NCI-H345 treated with DMSO at 0.1 percent for 48 hours (cell line): Measurements from ENCODE around the gene PUS1.
"Not testable (repeated sequence)": the region's sequence is repeated elsewhere in the genome, so short reads cannot be mapped to it uniquely, and the experiment has no call there.

ENCODE experiments used
- DNase-seq: peaks from one replicate; lab custom pipeline; 2025; ENCODE audit not compliant: unreplicated experiment; lab: John Stamatoyannopoulos, UW

PUS1 gene

DNA sequence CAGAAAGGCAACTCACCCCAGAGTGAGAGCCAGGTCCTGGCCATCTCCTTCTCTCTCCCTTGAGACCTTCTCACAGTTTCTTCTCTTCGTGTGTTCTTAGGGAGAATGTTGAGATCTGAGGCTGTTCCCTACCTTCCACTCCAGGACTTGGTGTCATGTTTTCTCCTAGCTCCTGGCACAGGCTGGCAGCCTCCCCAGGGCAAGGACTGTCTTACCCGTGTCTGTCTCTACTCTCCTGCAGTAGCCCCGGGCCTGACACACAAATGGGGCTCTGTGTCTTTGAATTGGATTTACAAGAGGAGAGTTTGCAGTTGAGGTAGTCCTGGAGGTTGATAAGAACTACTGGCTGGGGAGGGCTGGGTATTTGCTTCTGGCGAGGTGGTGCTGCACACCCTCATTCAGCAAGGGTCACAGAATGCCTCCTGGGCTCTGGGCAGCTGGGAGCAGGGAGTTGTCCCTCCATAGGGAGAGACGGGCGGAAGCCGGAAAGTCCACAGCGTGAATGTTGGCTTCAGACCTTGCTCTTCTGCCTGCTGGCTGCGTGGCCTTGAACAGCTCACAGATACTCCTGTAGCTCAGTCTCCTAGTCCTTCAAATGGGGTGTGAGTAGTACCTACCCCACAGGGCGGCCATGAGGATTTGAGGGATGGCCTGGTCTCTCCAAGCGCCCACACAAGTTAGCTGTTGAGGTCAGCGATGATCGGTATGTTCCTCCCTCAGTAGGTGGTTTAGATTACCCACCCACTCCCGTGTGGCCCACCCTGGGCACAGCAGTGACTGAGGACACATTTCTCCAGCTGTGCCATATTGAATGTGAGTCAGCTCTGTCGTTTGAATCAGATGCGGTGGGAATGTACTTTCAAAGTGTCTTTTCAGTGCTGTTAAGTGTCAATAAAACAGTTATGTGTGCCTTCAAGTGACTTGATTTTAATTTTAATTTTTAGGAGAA is 30.8 kb downstream of the PUS1 start:
- DNase-seq = no peak

- not testable (repeated sequence) for DNase-seq
Measured at GRCh38 chr12:131960590-131961325, 31.7 kb downstream of the PUS1 start.

GRCh38 chr12:131961328-131961727 is 32.3 kb downstream of the PUS1 start:
- DNase-seq = not testable (repeated sequence)

DNA sequence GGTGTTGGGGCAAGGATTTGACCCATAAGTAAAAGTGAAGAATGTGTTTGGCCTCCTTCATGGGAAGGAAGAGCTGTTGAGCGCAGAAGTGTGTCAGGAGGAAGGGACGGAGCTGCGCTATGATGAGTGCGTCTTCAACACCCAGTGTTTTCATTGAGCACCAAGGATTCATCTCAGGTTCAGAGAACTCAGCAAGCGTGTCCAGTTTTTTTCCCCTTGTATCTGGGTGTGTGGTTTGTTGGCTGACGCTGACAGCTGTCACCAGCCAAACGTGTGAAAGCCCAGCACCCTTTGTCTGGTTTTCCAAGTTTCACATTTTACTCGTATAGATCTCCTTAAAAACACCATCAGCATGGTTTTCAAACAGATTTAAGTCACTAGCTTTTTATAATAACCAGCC is 33.0 kb downstream of the PUS1 start:
- DNase-seq = no peak

DNA sequence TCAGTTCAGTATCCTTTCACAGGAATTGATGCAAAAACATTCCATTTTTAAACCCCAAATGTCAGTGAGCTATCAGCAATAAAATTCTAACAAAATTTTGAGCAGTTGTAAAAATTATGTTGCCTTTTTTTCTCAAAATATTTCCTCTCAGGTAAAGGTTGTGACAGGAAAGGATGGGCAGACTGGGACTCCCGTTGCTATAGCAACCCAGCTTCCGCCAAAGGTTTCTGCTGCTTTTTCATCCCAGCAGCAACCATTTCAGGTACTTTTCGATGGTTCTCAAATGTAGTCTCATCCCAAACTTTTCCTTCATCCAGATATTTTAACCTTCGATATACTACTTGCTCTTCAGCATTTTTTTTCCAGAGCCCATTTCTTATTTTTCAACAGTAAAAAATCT is 34.3 kb downstream of the PUS1 start:
- no peak for DNase-seq

DNA sequence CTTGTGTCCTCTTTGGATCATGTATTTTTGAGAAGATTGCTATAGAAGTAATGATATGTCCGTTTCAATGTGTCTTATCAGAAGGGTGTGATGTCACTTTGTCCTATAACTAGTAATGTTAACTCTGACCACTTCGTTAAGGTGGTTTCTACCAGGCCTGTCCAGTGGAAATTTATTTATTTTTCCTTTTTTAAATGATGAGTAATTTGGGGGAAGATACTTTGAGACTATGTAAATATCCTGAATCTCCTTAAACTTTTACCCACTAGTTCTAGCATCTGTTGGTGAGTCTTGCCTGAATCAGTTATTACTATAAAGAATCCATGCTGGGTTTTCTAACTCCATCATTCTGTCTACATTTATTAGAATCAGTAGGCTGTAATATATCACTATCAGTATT is 36.0 kb downstream of the PUS1 start:
- no peak for DNase-seq

GRCh38 chr12:131971226-131971625 is 42.1 kb downstream of the PUS1 start:
- DNase-seq = no peak

- DNase-seq = no peak
Measured at GRCh38 chr12:131975228-131975627, 46.2 kb downstream of the PUS1 start.

DNA sequence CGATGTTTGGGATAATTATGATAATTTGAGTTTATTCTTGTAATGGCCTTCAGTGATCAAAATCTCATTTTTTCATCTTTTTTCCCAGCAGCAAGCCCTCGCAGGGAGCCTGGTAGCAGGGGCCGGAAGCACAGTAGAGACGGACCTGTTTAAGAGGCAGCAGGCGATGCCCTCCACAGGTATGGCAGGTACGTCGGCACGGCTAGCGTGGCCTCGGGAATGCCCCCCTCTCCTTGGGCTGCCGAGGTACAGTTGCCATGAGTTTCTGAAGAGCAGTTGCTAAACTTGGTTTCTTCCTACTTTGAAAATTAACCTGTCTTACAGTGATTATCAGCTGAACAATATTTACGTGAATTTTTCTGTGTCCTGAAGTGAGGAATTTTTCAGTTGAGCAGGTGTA is 50.5 kb downstream of the PUS1 start:
- no peak for DNase-seq

DNA sequence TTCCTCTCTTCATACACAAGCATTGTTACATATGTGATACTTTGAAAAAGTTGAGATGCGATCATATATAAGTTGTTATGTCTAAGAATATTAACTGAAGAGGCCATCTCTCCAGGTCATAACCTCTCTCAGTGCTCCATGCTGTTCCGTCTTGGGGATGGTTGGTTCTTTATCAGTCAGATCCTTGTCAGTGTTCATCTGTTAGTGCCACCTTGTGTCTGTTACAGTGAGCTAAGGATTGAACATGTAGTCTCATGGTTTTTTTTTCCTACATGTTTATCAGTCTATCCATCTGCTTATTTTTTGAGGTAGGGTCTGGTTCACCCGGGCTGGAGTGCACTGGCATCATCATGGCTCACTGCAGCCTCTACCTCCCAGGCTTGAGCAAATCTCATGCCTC is 51.2 kb downstream of the PUS1 start:
- no peak for DNase-seq

DNA sequence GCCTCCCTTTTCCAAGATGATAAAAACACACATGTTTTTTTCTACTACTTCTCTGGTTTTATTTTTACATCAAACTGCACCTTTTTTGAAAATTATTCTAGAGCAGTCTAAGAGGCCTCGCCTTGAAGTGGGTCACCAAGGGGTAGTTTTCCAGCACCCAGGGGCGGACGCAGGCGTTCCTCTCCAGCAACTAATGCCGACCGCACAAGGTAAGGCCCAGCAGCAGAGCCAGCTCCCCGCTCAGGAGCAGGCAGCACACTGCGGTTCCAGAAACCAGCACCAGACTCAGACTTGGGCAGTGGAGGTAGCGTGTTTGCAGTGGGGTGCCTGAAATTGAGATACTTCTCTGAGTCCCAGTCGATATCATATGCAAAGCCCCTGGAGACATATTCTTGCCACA is 52.3 kb downstream of the PUS1 start:
- DNase-seq = no peak

- no peak for DNase-seq
Measured at GRCh38 chr12:131982041-131982440, 53.0 kb downstream of the PUS1 start.

GRCh38 chr12:131983026-131983425 is 54.0 kb downstream of the PUS1 start:
- no peak for DNase-seq

DNA sequence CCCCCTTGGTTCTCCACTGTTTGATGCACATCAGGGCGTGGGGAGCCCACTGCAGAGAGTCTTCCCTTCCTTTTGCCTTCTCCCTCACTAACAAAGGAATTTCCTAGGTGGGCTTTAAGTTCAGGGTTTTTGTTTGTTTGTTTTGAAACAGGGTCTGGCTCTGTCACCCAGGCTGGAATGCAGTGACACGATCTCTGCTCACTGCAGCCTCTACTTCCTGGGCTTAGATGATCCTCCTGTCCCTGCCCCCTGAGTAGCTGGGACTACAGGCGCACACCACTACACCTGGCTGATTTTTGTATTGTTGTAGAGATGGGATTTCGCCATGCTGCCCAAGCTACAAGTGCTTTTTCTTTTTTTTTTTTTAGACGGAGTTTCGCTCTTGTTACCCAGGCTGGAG is 54.5 kb downstream of the PUS1 start:
- DNase-seq = no peak

DNA sequence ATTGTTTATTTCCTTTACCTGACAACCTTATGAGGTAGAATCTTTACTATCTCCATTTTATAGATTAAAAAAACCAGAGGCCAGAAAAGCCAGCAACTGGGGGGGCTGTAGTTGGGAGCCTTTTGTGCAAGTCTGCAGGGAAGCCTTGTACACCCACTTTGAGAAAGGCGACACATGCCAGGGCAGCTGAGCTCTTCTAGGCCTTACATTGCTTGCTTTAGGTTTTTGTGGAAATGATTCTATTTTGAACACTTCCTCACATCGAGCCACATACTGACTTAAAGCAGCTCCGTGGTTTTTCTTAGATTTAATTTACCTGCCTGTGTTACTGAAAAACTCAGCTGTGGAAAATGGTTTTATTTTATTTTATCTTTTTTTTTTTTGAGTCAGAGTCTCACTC is 55.3 kb downstream of the PUS1 start:
- DNase-seq = no peak

- not testable (repeated sequence) for DNase-seq
Measured at GRCh38 chr12:131985510-131985875, 56.4 kb downstream of the PUS1 start.

DNA sequence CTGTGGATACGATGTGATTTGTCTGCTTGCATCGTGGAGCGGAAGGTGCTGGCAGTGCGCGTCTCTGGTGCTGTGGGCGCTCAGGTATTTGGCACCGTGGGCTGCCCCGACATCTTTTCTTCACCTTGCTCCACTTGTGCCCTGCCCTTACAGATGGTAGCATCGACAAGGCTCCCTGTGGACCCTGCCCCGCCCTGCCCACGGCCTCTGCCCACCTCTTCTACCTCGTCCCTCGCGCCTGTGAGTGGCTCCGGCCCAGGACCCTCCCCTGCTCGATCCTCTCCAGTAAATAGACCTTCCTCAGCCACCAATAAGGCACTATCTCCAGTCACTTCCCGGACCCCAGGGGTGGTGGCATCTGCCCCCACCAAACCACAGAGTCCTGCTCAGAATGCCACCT is 57.3 kb downstream of the PUS1 start:
- no peak for DNase-seq

- no peak for DNase-seq
Measured at GRCh38 chr12:131986910-131987309, 57.8 kb downstream of the PUS1 start.

DNA sequence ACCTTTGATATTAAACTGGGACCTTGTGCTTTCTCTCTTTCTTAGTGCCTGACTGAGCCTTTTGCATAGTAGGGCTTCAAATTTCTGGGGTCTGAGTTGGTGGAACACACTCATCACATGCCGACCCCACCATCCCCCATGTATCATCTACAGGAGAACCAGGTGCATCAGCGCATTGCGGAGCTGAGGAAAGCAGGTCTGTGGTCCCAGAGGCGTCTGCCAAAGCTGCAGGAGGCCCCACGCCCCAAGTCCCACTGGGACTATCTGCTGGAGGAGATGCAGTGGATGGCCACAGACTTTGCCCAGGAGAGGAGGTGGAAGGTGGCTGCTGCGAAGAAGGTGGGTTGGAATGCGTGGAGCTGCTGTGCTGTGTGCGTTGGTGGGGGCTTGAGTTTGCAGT is 58.5 kb downstream of the PUS1 start:
- no peak for DNase-seq

DNA sequence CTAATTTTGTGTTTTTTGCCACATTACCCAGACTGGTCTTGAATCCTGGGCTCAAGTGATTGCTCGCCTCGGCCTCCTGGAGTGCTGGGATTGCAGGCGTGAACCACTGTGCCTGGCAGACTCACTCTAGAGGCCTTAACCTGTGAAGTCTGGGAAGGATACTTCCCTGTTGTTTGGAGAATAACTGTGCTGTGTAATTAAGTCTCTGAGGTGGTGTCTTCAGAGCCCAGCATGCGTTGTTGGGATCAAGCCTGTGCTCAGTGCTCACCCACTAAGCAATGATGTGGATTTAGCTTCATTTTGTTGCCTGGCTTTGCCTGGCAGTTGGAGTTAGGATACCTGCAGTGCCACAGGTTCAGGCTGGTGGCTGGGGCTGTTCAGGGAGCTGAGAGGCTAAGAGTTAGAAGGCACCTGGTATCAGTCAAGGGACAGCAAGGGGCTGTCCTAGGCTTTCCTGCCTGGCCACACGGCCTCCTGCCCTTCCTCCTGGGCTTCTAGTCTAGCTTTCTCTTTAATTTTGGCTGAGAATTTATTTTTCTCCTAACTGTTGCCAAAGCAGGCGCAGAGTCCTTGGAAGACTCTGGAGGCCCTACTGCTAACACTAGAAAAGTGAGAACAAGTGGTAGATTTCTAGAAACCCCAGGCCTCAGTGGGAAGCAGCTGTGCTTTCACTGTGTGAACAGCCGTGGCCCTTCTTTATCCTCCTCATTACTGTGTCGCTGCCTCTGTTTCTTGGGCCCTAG is 59.1 kb downstream of the PUS1 start:
- no peak for DNase-seq

- no peak for DNase-seq
Measured at GRCh38 chr12:131989021-131989420, 59.9 kb downstream of the PUS1 start.
